DND-41 (cell line): ENCODE measurements around the gene CTNNA3.

Source experiments
- ATAC-seq: fragments of 200-7000 bp; cut with Tn5 transposase; 3 replicates; pipeline ENCODE4 v1.9.1; 2021; ENCODE audit warnings: low read depth; ENCODE audit not compliant: insufficient read depth
- DNase-seq: peaks from one replicate; pipeline ENCODE4 v3.0.0-alpha.2; 2020
- H2AFZ ChIP-seq: 2 replicates; pipeline ENCODE4 v1.6.0; 2012; ENCODE audit warnings: low read depth, low read length
- H3K27ac ChIP-seq: 2 replicates; pipeline ENCODE4 v1.5.1; 2012; ENCODE audit warnings: low read length, inconsistent platforms
- H3K27me3 ChIP-seq: fragments of 200-600 bp; sonication (generic); 2 replicates; pipeline ENCODE4 v1.6.0; 2012; ENCODE audit warnings: low read length, mild to moderate bottlenecking, inconsistent platforms; ENCODE audit not compliant: insufficient read depth, poor library complexity
- H3K36me3 ChIP-seq: 2 replicates; pipeline ENCODE4 v1.5.1; 2012; ENCODE audit warnings: low read length, inconsistent platforms; ENCODE audit not compliant: insufficient read depth
- H3K4me1 ChIP-seq: 2 replicates; pipeline ENCODE4 v1.5.1; 2012; ENCODE audit warnings: mild to moderate bottlenecking, low read length; ENCODE audit not compliant: insufficient read depth
- H3K4me2 ChIP-seq: 2 replicates; pipeline ENCODE4 v1.6.0; 2012; ENCODE audit warnings: mild to moderate bottlenecking, moderate library complexity, low read length, inconsistent platforms; ENCODE audit not compliant: insufficient read depth
- H3K4me3 ChIP-seq, 2 experiments: fragments of 200-600 bp in 1 of 2; shearing (Covaris generic) in 1 of 2; 2 replicates each; pipeline ENCODE4 v1.5.1; 2012 to 2016; ENCODE audit warnings: inconsistent platforms in 2 of 2, low read length in 2 of 2, mild to moderate bottlenecking in 2 of 2, low read depth in 1 of 2, moderate library complexity in 1 of 2
- H3K79me2 ChIP-seq: 2 replicates; pipeline ENCODE4 v1.6.0; 2012; ENCODE audit warnings: low read length, inconsistent platforms; ENCODE audit not compliant: insufficient read depth
- H3K9ac ChIP-seq: 2 replicates; pipeline ENCODE4 v1.6.0; 2012; ENCODE audit warnings: low read depth, mild to moderate bottlenecking, inconsistent platforms, low read length, moderate library complexity
- H3K9me3 ChIP-seq: 2 replicates; pipeline ENCODE4 v1.5.1; 2012; ENCODE audit warnings: low read length, moderate library complexity, mild to moderate bottlenecking, inconsistent platforms; ENCODE audit not compliant: insufficient read depth, severe bottlenecking
- H4K20me1 ChIP-seq: 2 replicates; pipeline ENCODE4 v1.6.0; 2012; ENCODE audit warnings: low read length; ENCODE audit not compliant: insufficient read depth
- EZH2 ChIP-seq: IDR thresholded peaks from 3 replicates; pipeline ENCODE4 v1.6.1; 2012; ENCODE audit warnings: borderline replicate concordance, low read depth, mild to moderate bottlenecking, moderate library complexity, low read length, inconsistent platforms; ENCODE audit not compliant: severe bottlenecking
- TF ChIP-seq, protein P1 (sequence below): IDR thresholded peaks from 2 replicates; pipeline ENCODE4 v1.5.1; 2012; ENCODE audit warnings: borderline replicate concordance, low read length, moderate library complexity, mild to moderate bottlenecking; ENCODE audit not compliant: poor library complexity, severe bottlenecking; ENCODE audit errors: extremely low read depth

The CTNNA3 gene

DNA sequence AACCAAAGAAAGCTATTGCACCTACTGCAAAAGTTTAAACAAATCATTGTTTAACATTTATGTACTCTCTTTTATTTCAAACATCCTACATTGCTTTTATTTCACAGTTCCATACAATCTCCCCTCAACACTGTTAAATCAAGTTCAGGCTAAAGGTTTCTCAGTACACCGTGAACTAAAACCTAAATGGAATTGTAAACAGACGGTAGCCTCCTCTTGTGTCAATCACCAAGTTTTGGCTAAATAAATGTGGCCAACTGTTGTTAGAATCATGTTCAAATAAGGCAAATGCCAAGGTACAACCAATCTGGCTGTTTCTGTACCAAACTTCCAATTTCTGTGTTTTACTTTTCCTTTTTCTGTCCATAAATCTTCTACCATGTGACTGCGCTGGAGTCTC lies 1493.9 kb downstream of the CTNNA3 start:
- no peak overlapping the region for H3K9ac ChIP-seq
- ATAC-seq (no peak), DNase-seq (no peak)
- no peak for TF ChIP-seq EZH2
- TF ChIP-seq, protein P1, sequence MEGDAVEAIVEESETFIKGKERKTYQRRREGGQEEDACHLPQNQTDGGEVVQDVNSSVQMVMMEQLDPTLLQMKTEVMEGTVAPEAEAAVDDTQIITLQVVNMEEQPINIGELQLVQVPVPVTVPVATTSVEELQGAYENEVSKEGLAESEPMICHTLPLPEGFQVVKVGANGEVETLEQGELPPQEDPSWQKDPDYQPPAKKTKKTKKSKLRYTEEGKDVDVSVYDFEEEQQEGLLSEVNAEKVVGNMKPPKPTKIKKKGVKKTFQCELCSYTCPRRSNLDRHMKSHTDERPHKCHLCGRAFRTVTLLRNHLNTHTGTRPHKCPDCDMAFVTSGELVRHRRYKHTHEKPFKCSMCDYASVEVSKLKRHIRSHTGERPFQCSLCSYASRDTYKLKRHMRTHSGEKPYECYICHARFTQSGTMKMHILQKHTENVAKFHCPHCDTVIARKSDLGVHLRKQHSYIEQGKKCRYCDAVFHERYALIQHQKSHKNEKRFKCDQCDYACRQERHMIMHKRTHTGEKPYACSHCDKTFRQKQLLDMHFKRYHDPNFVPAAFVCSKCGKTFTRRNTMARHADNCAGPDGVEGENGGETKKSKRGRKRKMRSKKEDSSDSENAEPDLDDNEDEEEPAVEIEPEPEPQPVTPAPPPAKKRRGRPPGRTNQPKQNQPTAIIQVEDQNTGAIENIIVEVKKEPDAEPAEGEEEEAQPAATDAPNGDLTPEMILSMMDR: no peak
- H3K4me1 ChIP-seq: no peaks in the 10 kb centered on the region
- no peaks in the 10 kb centered on the region for H3K79me2 ChIP-seq
- no peak overlapping the region for H2AFZ ChIP-seq
- H3K4me3 ChIP-seq: no peak overlapping the region
- no peaks in the 10 kb centered on the region for H3K36me3 ChIP-seq
- H3K9me3 ChIP-seq: no peaks in the 10 kb centered on the region
- H3K4me2 ChIP-seq: no peak overlapping the region
- H4K20me1 ChIP-seq: no peaks in the 10 kb centered on the region
- no peak overlapping the region for H3K27ac ChIP-seq
- no peaks in the 10 kb centered on the region for H3K27me3 ChIP-seq

DNA sequence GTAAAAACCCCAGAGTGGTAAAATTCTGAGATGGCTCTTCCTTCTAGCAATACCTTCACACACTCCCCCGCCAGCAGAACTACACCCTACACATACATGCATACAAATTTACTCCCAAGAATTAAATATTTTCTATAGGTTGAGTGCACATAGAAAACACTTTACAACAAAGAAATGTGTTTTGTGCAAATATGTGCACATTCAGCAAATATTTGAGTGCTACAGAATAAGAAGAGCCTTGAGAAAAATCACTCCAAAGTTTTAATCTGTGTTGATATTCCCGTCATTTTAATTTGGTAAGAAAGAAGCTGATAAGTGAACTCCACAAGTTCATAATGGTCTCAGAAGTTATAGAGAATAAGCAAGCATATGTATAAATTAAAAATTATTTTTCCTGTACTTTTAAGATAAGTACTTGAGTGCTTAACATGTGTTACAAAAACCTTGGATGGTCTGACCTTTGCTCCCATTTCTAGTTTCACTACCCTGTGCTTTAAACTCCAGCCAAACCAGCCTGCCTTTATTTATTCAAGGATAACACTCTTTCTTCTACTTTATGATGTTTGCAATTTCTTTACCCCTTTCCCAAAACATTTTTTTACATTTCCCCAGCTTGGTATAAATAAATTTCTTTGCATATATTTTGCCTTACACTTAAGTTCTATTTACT lies 1503.7 kb downstream of the CTNNA3 start:
- Histone ChIP-seq H3K4me3 (no peak overlapping the region), H3K9ac (no peak overlapping the region), H2AFZ (no peak overlapping the region), H4K20me1 (no peaks in the 10 kb centered on the region), H3K9me3 (no peaks in the 10 kb centered on the region), H3K36me3 (no peaks in the 10 kb centered on the region), H3K4me2 (no peak overlapping the region), H3K4me1 (no peaks in the 10 kb centered on the region), H3K79me2 (no peaks in the 10 kb centered on the region), H3K27ac (no peak overlapping the region), H3K27me3 (no peaks in the 10 kb centered on the region)
- DNase-seq: no peak
- ATAC-seq: no peak
- no peak for TF ChIP-seq EZH2
- TF ChIP-seq, protein P1: no peak

DNA sequence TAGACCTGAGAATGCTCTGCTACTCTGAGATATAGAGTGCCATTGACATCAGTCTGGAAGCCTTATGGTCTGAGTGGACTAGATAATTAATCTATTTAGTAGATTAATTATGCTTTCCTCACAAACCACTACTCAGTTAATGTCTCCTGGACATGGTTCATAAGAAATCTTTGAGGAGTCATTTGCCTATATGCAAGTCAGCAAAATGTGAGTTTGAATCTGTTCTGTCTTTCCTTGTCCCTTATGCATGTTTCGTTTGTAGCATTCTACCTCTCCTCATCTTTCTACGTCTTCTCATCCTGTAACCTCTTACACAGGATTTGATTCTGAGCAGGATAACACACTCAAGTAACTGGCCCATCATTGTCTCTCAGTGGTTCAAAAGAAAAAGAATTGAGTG lies 1505.6 kb downstream of the CTNNA3 start:
- Histone ChIP-seq H3K4me2 (no peak overlapping the region), H4K20me1 (no peaks in the 10 kb centered on the region), H3K79me2 (no peaks in the 10 kb centered on the region), H3K27ac (no peak overlapping the region), H3K9me3 (no peaks in the 10 kb centered on the region), H2AFZ (no peak overlapping the region), H3K27me3 (no peaks in the 10 kb centered on the region), H3K9ac (no peak overlapping the region), H3K4me3 (no peak overlapping the region), H3K36me3 (no peaks in the 10 kb centered on the region), H3K4me1 (no peaks in the 10 kb centered on the region)
- DNase-seq: no peak
- TF ChIP-seq, protein P1: no peak
- TF ChIP-seq EZH2: no peak
- ATAC-seq: no peak
